Left lung (tissue), 10 donors: ENCODE measurements around the gene TNFRSF11A. TPM values are rescaled to one million over a fixed set of nuclear protein-coding genes. Genes with fewer than 3 reads are reported as not detected.
A peak's percentile ranks its signal among the peaks of the same experiment; 100 is the strongest.

ENCODE experiments used
- ATAC-seq: fragments of 200-7000 bp; cut with Tn5 transposase; one replicate; pipeline ENCODE4 v1.9.1; 2020; ENCODE audit warnings: moderate library complexity
- DNase-seq, 4 donors: peaks; one replicate each; pipeline ENCODE4 v3.0.0-alpha.2; 2013 to 2020
- H3K27ac ChIP-seq, 2 donors: fragments of 200-600 bp; sonication (generic) in 1 of 2; one replicate each; pipeline versions ENCODE4 v1.5.0 to v1.8.0; 2020 to 2021
- H3K27me3 ChIP-seq, 2 donors: fragments of 200-600 bp; sonication (generic) in 1 of 2; one replicate each; pipeline versions ENCODE4 v1.5.0 to v1.8.0; 2020 to 2021
- H3K36me3 ChIP-seq, 2 donors: fragments of 200-600 bp; sonication (generic) in 1 of 2; one replicate each; pipeline versions ENCODE4 v1.5.0 to v1.8.0; 2020 to 2021
- H3K4me1 ChIP-seq, 2 donors: fragments of 200-600 bp; one replicate each; pipeline ENCODE4 v1.8.0; 2021
- H3K4me3 ChIP-seq, 2 donors: fragments of 200-600 bp; sonication (generic) in 1 of 2; one replicate each; pipeline versions ENCODE4 v1.5.0 to v1.8.0; 2020 to 2021; ENCODE audit warnings: mild to moderate bottlenecking in 1 of 2
- H3K9me3 ChIP-seq, 2 donors: fragments of 200-600 bp; sonication (generic) in 1 of 2; one replicate each; pipeline versions ENCODE4 v1.5.0 to v1.8.0; 2020 to 2021
- CTCF ChIP-seq, 2 donors: fragments of 200-600 bp; sonication (generic) in 1 of 2; IDR thresholded peaks; one replicate each; pipeline versions ENCODE4 v1.5.0 to v1.8.0; 2021; ENCODE audit warnings: antibody characterized with exemption in 2 of 2
- intact Hi-C, 2 donors: fragments of 100-400 bp; cut with DNase I; formaldehyde crosslinking; loops; one replicate each; pipeline versions ENCODE4 v1.11.2 to v1.14.2; 2022
- polyA plus RNA-seq, 6 donors: library from polyadenylated mRNA; unstranded; fragments of 120-200 nt; gene quantifications; one replicate each; pipeline ENCODE4 v1.2.1, GENCODE V29; 2013; ENCODE audit not compliant: insufficient read length in 6 of 6
- total RNA-seq, 2 donors: library from RNA; stranded (reverse); fragmentation: NEBNext Ultra II Directional; extraction: Animal tissue kit (Norgen Biotek cat#: 25700); gene quantifications; one replicate each; pipeline ENCODE4 v1.2.1, GENCODE V29; 2021
- donor health status: DM: no; HTN: yes; CAD: no.
- donor health status: DM: no; HTN: no; CAD: no.

TNFRSF11A gene
- total and polyA plus RNA-seq, 8 donors, result 2.5 to 8.9 (median 4.2) TPM

- intact Hi-C loops, result no loop called here
- no peaks in the 10 kb centered on the region for H3K9me3 ChIP-seq
- H3K27ac ChIP-seq, result peak overlapping the region in 1 of 2 donors; percentile 20
- no peak for TF ChIP-seq CTCF (IDR thresholded peaks at IDR 0.05)
- no peak overlapping the region for H3K4me3 ChIP-seq
- ATAC-seq (peak; percentile 27), DNase-seq (no peak)
- no peaks in the 10 kb centered on the region for H3K27me3 ChIP-seq
- H3K36me3 ChIP-seq, result peaks cover 0 to 49% of the 10 kb centered on the region in 2 donors
- H3K4me1 ChIP-seq, result peaks cover 0 to 20% of the 10 kb centered on the region in 2 donors
Observed at GRCh38 chr18:62288665-62289008, 36.5 kb upstream of the TNFRSF11A start.

- H3K27me3 ChIP-seq, result no peaks in the 10 kb centered on the region
- peak; percentile 72 for ATAC-seq
- intact Hi-C loops, result no loop called here
- H3K9me3 ChIP-seq, result no peaks in the 10 kb centered on the region
- H3K4me1 ChIP-seq, result peaks cover 0 to 20% of the 10 kb centered on the region in 2 donors
- H3K4me3 ChIP-seq, result no peak overlapping the region
- H3K36me3 ChIP-seq, result peaks cover 0 to 50% of the 10 kb centered on the region in 2 donors
- TF ChIP-seq CTCF (IDR thresholded peaks at IDR 0.05), result no peak
- peak overlapping the region in 1 of 2 donors; percentile 15 for H3K27ac ChIP-seq
- DNase-seq, result no peak
Observed at GRCh38 chr18:62289047-62289446, 36.1 kb upstream of the TNFRSF11A start.

GRCh38 chr18:62294073-62294472 is 31.0 kb upstream of the TNFRSF11A start:
- intact Hi-C loops, result no loop called here
- peaks cover 0 to 5% of the 10 kb centered on the region in 2 donors for H3K4me1 ChIP-seq
- no peak overlapping the region for H3K4me3 ChIP-seq
- no peak for TF ChIP-seq CTCF (IDR thresholded peaks at IDR 0.05)
- peaks cover 0 to 45% of the 10 kb centered on the region in 2 donors for H3K36me3 ChIP-seq
- no peaks in the 10 kb centered on the region for H3K9me3 ChIP-seq
- DNase-seq (no peak), ATAC-seq (no peak)
- no peaks in the 10 kb centered on the region for H3K27me3 ChIP-seq
- no peak overlapping the region for H3K27ac ChIP-seq

- no peak overlapping the region for H3K27ac ChIP-seq
- DNase-seq (no peak), ATAC-seq (no peak)
- no peaks in the 10 kb centered on the region for H3K9me3 ChIP-seq
- peaks cover 0 to 67% of the 10 kb centered on the region in 2 donors for H3K36me3 ChIP-seq
- H3K27me3 ChIP-seq, result no peaks in the 10 kb centered on the region
- intact Hi-C loops, result no loop called here
- no peaks in the 10 kb centered on the region for H3K4me1 ChIP-seq
- no peak overlapping the region for H3K4me3 ChIP-seq
- TF ChIP-seq CTCF (IDR thresholded peaks at IDR 0.05), result no peak
Observed at GRCh38 chr18:62300359-62300963, 24.6 kb upstream of the TNFRSF11A start.

- Histone ChIP-seq H3K9me3 (no peaks in the 10 kb centered on the region), H3K27me3 (no peaks in the 10 kb centered on the region), H3K27ac (no peak overlapping the region), H3K36me3 (peaks cover 0 to 72% of the 10 kb centered on the region in 2 donors), H3K4me1 (no peaks in the 10 kb centered on the region), H3K4me3 (no peak overlapping the region)
- no peak for TF ChIP-seq CTCF (IDR thresholded peaks at IDR 0.05)
- intact Hi-C loops, result no loop called here
- ATAC-seq, result no peak
- no peak for DNase-seq
Observed at GRCh38 chr18:62301322-62301721, 23.8 kb upstream of the TNFRSF11A start.
